H1 (cell line): ENCODE data around the gene ERLIN1. TPM values are rescaled to one million over a fixed set of nuclear protein-coding genes. Genes with fewer than 3 reads are reported as not detected.

Source experiments
- BRCA1 ChIP-seq: IDR thresholded peaks from 2 replicates; pipeline ENCODE4 v1.6.1; 2012; ENCODE audit warnings: low read depth, low read length, improper control_type of control experiment
- CHD1 ChIP-seq: IDR thresholded peaks from 2 replicates; pipeline ENCODE4 v1.6.1; 2012; ENCODE audit warnings: low read depth, low read length, improper control_type of control experiment
- CHD2 ChIP-seq: IDR thresholded peaks from 2 replicates; pipeline ENCODE4 v1.6.1; 2012; ENCODE audit warnings: low read length, improper control_type of control experiment
- JUN ChIP-seq: IDR thresholded peaks from 2 replicates; pipeline ENCODE4 v1.6.1; 2011; ENCODE audit warnings: low read depth, mild to moderate bottlenecking, improper control_type of control experiment, low read length
- KDM1A ChIP-seq: fragments of 200-600, 300-600 bp; sonication (generic); IDR thresholded peaks from 2 replicates; pipeline ENCODE4 v1.7.1; 2016; ENCODE audit warnings: mild to moderate bottlenecking, low read length, borderline replicate concordance
- polyA plus RNA-seq, 7 experiments: library from polyadenylated mRNA; depleted of rRNA in 3 of 7; stranded (reverse) in 5 of 7; unstranded in 2 of 7; fragments of >200 nt in 5 of 7; fragments of 200-250 nt in 2 of 7; gene quantifications; 1 replicate in 5 of 7; 2 replicates in 1 of 7; 4 replicates in 1 of 7; pipeline versions ENCODE4 v1.2.1 to v1.2.3, GENCODE V29; 2011 to 2013; ENCODE audit warnings: missing spikeins in 2 of 7, mixed read lengths in 2 of 7
- total RNA-seq: library from RNA; stranded (reverse); fragmentation: NEBNext Ultra II Directional; extraction: Animal tissue kit (Norgen Biotek cat#: 25700); gene quantifications from 2 replicates; pipeline ENCODE4 v1.2.1, GENCODE V29; 2021
- TF ChIP-seq, protein P1 (sequence below): fragments of 300-600 bp; sonication (generic); IDR thresholded peaks from 2 replicates; pipeline ENCODE4 v1.7.1; 2012; ENCODE audit warnings: low read length, moderate library complexity, mild to moderate bottlenecking, inconsistent platforms; ENCODE audit not compliant: insufficient replicate concordance
- TF ChIP-seq, protein P2 (sequence below): IDR thresholded peaks from 2 replicates; pipeline ENCODE4 v1.6.1; 2012; ENCODE audit warnings: inconsistent platforms
- TF ChIP-seq, protein P3 (sequence below): IDR thresholded peaks from 2 replicates; pipeline ENCODE4 v1.6.1; 2012; ENCODE audit warnings: low read length, inconsistent platforms

ERLIN1 gene
- total and polyA plus RNA-seq, 2 of the 8 experiments (the other 6 are each of a cell fraction or from before 2014, with no cell fraction given): 16.5 to 32.0 TPM

DNA sequence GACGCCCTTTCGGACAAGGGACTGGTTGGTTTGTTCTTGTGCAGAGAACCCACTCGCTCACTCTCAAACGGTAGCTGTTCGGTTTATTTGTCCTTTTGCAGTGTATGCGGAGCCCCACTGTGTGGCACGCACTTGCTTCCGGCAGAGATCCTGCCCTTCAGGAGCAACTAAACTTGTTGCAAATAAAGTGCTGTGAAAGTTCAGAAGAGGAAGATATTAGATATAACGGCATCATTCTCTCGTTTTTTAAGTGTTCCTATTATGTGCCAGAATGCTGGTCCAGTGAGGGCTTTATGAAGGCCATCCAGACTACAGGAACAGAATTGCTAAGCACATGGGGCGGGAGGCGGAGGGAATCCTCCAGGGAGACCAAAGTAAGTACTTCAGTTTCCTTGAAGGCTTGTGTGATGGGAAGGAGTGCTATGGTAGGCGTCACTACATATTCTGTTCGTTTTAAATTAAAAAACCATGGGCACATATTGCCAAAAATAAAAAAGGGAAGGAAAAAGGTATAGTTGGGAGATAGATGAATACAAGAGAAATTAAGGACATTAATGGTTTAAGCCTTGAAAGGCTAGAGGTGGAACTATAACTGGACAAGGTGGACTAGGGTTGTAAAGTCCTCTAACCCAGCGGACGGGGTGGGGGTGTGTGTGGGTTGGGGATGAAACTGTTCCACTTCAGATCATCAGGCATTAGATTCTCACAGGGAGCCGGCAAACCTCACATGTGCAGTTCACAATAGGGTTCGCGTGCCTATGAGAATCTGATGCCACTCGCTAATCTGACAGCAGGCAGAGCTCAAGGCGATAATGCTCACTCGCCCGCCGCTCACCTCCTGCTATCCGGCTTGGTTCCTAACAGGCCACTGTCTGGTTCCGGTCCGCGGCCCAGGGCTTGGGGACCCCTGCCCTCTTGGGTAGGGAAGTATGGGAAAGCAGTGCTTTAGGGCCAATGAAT, 704 bp upstream of the ERLIN1 start (continued):
- TF ChIP-seq, protein P1, sequence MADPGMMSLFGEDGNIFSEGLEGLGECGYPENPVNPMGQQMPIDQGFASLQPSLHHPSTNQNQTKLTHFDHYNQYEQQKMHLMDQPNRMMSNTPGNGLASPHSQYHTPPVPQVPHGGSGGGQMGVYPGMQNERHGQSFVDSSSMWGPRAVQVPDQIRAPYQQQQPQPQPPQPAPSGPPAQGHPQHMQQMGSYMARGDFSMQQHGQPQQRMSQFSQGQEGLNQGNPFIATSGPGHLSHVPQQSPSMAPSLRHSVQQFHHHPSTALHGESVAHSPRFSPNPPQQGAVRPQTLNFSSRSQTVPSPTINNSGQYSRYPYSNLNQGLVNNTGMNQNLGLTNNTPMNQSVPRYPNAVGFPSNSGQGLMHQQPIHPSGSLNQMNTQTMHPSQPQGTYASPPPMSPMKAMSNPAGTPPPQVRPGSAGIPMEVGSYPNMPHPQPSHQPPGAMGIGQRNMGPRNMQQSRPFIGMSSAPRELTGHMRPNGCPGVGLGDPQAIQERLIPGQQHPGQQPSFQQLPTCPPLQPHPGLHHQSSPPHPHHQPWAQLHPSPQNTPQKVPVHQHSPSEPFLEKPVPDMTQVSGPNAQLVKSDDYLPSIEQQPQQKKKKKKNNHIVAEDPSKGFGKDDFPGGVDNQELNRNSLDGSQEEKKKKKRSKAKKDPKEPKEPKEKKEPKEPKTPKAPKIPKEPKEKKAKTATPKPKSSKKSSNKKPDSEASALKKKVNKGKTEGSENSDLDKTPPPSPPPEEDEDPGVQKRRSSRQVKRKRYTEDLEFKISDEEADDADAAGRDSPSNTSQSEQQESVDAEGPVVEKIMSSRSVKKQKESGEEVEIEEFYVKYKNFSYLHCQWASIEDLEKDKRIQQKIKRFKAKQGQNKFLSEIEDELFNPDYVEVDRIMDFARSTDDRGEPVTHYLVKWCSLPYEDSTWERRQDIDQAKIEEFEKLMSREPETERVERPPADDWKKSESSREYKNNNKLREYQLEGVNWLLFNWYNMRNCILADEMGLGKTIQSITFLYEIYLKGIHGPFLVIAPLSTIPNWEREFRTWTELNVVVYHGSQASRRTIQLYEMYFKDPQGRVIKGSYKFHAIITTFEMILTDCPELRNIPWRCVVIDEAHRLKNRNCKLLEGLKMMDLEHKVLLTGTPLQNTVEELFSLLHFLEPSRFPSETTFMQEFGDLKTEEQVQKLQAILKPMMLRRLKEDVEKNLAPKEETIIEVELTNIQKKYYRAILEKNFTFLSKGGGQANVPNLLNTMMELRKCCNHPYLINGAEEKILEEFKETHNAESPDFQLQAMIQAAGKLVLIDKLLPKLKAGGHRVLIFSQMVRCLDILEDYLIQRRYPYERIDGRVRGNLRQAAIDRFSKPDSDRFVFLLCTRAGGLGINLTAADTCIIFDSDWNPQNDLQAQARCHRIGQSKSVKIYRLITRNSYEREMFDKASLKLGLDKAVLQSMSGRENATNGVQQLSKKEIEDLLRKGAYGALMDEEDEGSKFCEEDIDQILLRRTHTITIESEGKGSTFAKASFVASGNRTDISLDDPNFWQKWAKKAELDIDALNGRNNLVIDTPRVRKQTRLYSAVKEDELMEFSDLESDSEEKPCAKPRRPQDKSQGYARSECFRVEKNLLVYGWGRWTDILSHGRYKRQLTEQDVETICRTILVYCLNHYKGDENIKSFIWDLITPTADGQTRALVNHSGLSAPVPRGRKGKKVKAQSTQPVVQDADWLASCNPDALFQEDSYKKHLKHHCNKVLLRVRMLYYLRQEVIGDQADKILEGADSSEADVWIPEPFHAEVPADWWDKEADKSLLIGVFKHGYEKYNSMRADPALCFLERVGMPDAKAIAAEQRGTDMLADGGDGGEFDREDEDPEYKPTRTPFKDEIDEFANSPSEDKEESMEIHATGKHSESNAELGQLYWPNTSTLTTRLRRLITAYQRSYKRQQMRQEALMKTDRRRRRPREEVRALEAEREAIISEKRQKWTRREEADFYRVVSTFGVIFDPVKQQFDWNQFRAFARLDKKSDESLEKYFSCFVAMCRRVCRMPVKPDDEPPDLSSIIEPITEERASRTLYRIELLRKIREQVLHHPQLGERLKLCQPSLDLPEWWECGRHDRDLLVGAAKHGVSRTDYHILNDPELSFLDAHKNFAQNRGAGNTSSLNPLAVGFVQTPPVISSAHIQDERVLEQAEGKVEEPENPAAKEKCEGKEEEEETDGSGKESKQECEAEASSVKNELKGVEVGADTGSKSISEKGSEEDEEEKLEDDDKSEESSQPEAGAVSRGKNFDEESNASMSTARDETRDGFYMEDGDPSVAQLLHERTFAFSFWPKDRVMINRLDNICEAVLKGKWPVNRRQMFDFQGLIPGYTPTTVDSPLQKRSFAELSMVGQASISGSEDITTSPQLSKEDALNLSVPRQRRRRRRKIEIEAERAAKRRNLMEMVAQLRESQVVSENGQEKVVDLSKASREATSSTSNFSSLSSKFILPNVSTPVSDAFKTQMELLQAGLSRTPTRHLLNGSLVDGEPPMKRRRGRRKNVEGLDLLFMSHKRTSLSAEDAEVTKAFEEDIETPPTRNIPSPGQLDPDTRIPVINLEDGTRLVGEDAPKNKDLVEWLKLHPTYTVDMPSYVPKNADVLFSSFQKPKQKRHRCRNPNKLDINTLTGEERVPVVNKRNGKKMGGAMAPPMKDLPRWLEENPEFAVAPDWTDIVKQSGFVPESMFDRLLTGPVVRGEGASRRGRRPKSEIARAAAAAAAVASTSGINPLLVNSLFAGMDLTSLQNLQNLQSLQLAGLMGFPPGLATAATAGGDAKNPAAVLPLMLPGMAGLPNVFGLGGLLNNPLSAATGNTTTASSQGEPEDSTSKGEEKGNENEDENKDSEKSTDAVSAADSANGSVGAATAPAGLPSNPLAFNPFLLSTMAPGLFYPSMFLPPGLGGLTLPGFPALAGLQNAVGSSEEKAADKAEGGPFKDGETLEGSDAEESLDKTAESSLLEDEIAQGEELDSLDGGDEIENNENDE: no peak
- TF ChIP-seq, protein P2, sequence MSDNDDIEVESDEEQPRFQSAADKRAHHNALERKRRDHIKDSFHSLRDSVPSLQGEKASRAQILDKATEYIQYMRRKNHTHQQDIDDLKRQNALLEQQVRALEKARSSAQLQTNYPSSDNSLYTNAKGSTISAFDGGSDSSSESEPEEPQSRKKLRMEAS: peak; percentile 64
- no peak for TF ChIP-seq BRCA1
- no peak for TF ChIP-seq KDM1A
- no peak for TF ChIP-seq CHD1
- no peak for TF ChIP-seq JUN
- no peak for TF ChIP-seq CHD2
- TF ChIP-seq, protein P3, sequence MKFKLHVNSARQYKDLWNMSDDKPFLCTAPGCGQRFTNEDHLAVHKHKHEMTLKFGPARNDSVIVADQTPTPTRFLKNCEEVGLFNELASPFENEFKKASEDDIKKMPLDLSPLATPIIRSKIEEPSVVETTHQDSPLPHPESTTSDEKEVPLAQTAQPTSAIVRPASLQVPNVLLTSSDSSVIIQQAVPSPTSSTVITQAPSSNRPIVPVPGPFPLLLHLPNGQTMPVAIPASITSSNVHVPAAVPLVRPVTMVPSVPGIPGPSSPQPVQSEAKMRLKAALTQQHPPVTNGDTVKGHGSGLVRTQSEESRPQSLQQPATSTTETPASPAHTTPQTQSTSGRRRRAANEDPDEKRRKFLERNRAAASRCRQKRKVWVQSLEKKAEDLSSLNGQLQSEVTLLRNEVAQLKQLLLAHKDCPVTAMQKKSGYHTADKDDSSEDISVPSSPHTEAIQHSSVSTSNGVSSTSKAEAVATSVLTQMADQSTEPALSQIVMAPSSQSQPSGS: no peak
